ENCODE data around the gene SLC35D1.
"Not testable (repeated sequence)": the region's sequence is repeated elsewhere in the genome, so short reads cannot be mapped to it uniquely, and the experiment has no call there.

The SLC35D1 gene

GRCh38 chr1:66978201-66978600 is 75.7 kb downstream of the SLC35D1 start:
- H3K4me3 ChIP-seq (ENCODE audit: low read length): no peak overlapping the region
- H4K20me1 ChIP-seq (ENCODE audit: insufficient read depth, low read length): 0 out of 2 replicates have a peak, but pooled peaks cover 8% of the 10 kb centered on the region
- TF ChIP-seq EZH2phosphoT487 (IDR thresholded peaks at IDR 0.05; ENCODE audit: low read depth): no peak
- TF ChIP-seq, protein P1, sequence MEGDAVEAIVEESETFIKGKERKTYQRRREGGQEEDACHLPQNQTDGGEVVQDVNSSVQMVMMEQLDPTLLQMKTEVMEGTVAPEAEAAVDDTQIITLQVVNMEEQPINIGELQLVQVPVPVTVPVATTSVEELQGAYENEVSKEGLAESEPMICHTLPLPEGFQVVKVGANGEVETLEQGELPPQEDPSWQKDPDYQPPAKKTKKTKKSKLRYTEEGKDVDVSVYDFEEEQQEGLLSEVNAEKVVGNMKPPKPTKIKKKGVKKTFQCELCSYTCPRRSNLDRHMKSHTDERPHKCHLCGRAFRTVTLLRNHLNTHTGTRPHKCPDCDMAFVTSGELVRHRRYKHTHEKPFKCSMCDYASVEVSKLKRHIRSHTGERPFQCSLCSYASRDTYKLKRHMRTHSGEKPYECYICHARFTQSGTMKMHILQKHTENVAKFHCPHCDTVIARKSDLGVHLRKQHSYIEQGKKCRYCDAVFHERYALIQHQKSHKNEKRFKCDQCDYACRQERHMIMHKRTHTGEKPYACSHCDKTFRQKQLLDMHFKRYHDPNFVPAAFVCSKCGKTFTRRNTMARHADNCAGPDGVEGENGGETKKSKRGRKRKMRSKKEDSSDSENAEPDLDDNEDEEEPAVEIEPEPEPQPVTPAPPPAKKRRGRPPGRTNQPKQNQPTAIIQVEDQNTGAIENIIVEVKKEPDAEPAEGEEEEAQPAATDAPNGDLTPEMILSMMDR (IDR thresholded peaks at IDR 0.05; ENCODE audit: low read depth, low read length): no peak
- no peaks in the 10 kb centered on the region for H3K27me3 ChIP-seq (ENCODE audit: low read depth, low read length)
- H3K27ac ChIP-seq (ENCODE audit: low read length): no peak overlapping the region
- no peak overlapping the region for H3K9ac ChIP-seq (ENCODE audit: low read length)
- H3K4me1 ChIP-seq (ENCODE audit: low read length): peaks cover 22% of the 10 kb centered on the region
- H3K79me2 ChIP-seq (ENCODE audit: low read length): no peaks in the 10 kb centered on the region
- H3K4me2 ChIP-seq (ENCODE audit: low read length): no peak overlapping the region
- no peak overlapping the region for H2AFZ ChIP-seq (ENCODE audit: low read depth, low read length)
- H3K9me3 ChIP-seq (ENCODE audit: insufficient read depth, low read length): no peaks in the 10 kb centered on the region
- H3K36me3 ChIP-seq (replicated peaks; ENCODE audit: low read depth, low read length): peaks cover 21% of the 10 kb centered on the region

DNA sequence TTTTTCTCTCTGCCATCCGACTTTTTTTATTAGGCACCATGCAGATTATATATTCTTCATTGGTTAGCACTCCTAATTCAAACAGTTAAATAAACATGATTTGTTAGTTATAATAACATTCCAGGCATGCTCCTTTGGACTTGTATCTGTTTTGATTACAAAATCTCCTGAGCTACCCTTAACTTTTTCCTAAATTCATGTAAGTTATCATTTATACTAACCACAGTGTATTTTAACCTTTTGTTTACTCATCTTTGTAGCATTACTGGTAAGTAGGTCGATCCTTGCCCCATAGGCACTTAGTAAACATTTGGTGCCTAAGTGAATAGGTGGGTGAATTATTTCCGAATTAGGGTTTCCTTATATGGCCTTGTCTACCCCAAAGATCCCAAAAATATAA is 85.4 kb downstream of the SLC35D1 start:
- Histone ChIP-seq H4K20me1 (ENCODE audit: insufficient read depth, low read length) (no peaks in the 10 kb centered on the region), H3K27ac (ENCODE audit: low read length) (no peak overlapping the region), H3K79me2 (ENCODE audit: low read length) (no peaks in the 10 kb centered on the region), H3K36me3 (replicated peaks; ENCODE audit: low read depth, low read length) (peaks cover 23% of the 10 kb centered on the region), H3K4me2 (ENCODE audit: low read length) (no peak overlapping the region), H3K27me3 (ENCODE audit: low read depth, low read length) (no peaks in the 10 kb centered on the region), H3K9me3 (ENCODE audit: insufficient read depth, low read length) (no peaks in the 10 kb centered on the region), H3K9ac (ENCODE audit: low read length) (no peak overlapping the region), H3K4me1 (ENCODE audit: low read length) (no peaks in the 10 kb centered on the region), H3K4me3 (ENCODE audit: low read length) (no peak overlapping the region), H2AFZ (ENCODE audit: low read depth, low read length) (no peak overlapping the region)
- TF ChIP-seq, protein P1 (IDR thresholded peaks at IDR 0.05; ENCODE audit: low read depth, low read length): no peak
- no peak for TF ChIP-seq EZH2phosphoT487 (IDR thresholded peaks at IDR 0.05; ENCODE audit: low read depth)

GRCh38 chr1:66966188-66966873 is 87.6 kb downstream of the SLC35D1 start:
- not testable (repeated sequence) for H3K9me3 ChIP-seq (ENCODE audit: insufficient read depth, low read length); H2AFZ ChIP-seq (ENCODE audit: low read depth, low read length); H3K27ac ChIP-seq (ENCODE audit: low read length); H3K4me2 ChIP-seq (ENCODE audit: low read length); H4K20me1 ChIP-seq (ENCODE audit: insufficient read depth, low read length); H3K27me3 ChIP-seq (ENCODE audit: low read depth, low read length); H3K9ac ChIP-seq (ENCODE audit: low read length); H3K4me3 ChIP-seq (ENCODE audit: low read length); H3K79me2 ChIP-seq (ENCODE audit: low read length); H3K4me1 ChIP-seq (ENCODE audit: low read length)
- H3K36me3 ChIP-seq (replicated peaks; ENCODE audit: low read depth, low read length): peaks cover 23% of the 10 kb centered on the region

DNA sequence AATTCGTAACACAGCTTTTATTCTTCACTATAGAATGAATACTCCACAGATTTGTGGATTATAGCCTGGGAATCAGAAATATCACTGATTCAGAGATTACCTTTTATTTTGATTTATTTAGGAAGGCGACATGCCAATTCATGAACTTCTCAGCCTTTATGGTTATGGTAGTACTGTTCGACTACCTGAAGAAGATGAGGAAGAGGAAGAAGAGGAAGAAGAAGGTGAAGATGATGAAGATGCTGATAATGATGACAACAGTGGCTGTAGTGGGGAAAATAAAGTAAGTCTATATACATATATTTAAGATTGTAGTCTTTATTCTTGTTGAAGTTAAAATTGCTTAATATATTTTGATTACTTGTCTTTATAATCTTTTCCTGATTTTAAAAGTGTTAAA is 96.0 kb downstream of the SLC35D1 start:
- H3K27ac ChIP-seq (ENCODE audit: low read length): no peak overlapping the region
- no peaks in the 10 kb centered on the region for H4K20me1 ChIP-seq (ENCODE audit: insufficient read depth, low read length)
- no peak overlapping the region for H3K4me3 ChIP-seq (ENCODE audit: low read length)
- H3K4me1 ChIP-seq (ENCODE audit: low read length): peaks cover 7% of the 10 kb centered on the region
- H2AFZ ChIP-seq (ENCODE audit: low read depth, low read length): no peak overlapping the region
- H3K4me2 ChIP-seq (ENCODE audit: low read length): no peak overlapping the region
- H3K27me3 ChIP-seq (ENCODE audit: low read depth, low read length): no peaks in the 10 kb centered on the region
- peaks cover 17% of the 10 kb centered on the region for H3K36me3 ChIP-seq (replicated peaks; ENCODE audit: low read depth, low read length)
- H3K79me2 ChIP-seq (ENCODE audit: low read length): no peaks in the 10 kb centered on the region
- H3K9ac ChIP-seq (ENCODE audit: low read length): no peak overlapping the region
- H3K9me3 ChIP-seq (ENCODE audit: insufficient read depth, low read length): no peaks in the 10 kb centered on the region
- TF ChIP-seq, protein P1 (IDR thresholded peaks at IDR 0.05; ENCODE audit: low read depth, low read length): no peak
- TF ChIP-seq EZH2phosphoT487 (IDR thresholded peaks at IDR 0.05; ENCODE audit: low read depth): no peak

All from OCI-LY3 (cell line).